NT2/D1 (cell line): ENCODE data around the gene ABCG2.

ENCODE experiments used
- YY1 ChIP-seq: IDR thresholded peaks from 2 replicates; pipeline ENCODE4 v1.6.1; 2011; ENCODE audit not compliant: insufficient read length, insufficient read depth
- ZNF274 ChIP-seq: IDR thresholded peaks from 2 replicates; pipeline ENCODE4 v1.6.1; 2011; ENCODE audit warnings: mild to moderate bottlenecking, low read depth, low read length

DNA sequence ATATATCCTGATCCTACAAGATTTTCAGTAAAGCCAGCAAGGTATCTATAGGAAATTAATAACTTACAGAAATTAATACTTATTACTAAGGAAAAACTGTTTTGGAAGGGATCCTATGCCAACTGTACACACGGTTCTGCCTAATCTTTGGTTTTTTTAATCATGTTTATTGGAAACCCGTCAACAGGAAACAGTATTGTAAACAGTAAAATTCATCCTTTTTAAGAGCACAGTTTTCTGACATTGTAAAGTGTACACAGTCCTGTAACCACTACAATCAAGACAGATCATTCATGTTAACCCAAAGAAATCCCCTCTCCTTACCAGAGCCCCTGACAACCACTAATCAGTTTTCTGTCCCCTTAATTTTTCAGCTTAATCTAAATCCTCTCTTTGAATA is 9.9 kb downstream of the ABCG2 start:
- TF ChIP-seq YY1 (no peak), ZNF274 (no peak)
